Lung (tissue), 12 donors: Measurements from ENCODE around the gene ZNF136. TPM values are rescaled to one million over a fixed set of nuclear protein-coding genes. Genes with fewer than 3 reads are reported as not detected.

ENCODE experiments used
- ATAC-seq: fragments of 200-7000 bp; cut with Tn5 transposase; one replicate; pipeline ENCODE4 v1.9.1; 2020; ENCODE audit warnings: moderate number of reproducible peaks; ENCODE audit not compliant: insufficient read depth, low FRiP score
- DNase-seq, 3 donors: peaks; one replicate each; pipeline ENCODE4 v3.0.0-alpha.2; 2013 to 2017
- H3K27ac ChIP-seq, 2 donors: one replicate each; pipeline ENCODE4 v1.5.1; 2013; ENCODE audit warnings: mild to moderate bottlenecking in 2 of 2, moderate library complexity in 2 of 2, control low read depth in 1 of 2, inconsistent platforms in 1 of 2, low read depth in 1 of 2, low read length in 1 of 2
- H3K27me3 ChIP-seq, 3 donors: one replicate each; pipeline ENCODE4 v1.5.1; 2013; ENCODE audit warnings: low read length in 2 of 3; ENCODE audit not compliant: control insufficient read depth in 3 of 3, insufficient read depth in 3 of 3
- H3K36me3 ChIP-seq, 4 donors: one replicate each; pipeline ENCODE4 v1.5.1; 2013; ENCODE audit warnings: low read length in 4 of 4, mild to moderate bottlenecking in 1 of 4, moderate library complexity in 1 of 4; ENCODE audit not compliant: control insufficient read depth in 4 of 4, insufficient read depth in 4 of 4
- H3K4me1 ChIP-seq, 5 donors: one replicate each; pipeline ENCODE4 v1.5.1; 2013; ENCODE audit warnings: low read length in 5 of 5, mild to moderate bottlenecking in 2 of 5, moderate library complexity in 1 of 5; ENCODE audit not compliant: control insufficient read depth in 5 of 5, insufficient read depth in 5 of 5
- H3K4me3 ChIP-seq: one replicate; pipeline ENCODE4 v1.5.1; 2013; ENCODE audit warnings: mild to moderate bottlenecking, control low read depth, moderate library complexity
- H3K9ac ChIP-seq, 2 donors: one replicate each; pipeline ENCODE4 v1.5.1; 2013; ENCODE audit warnings: low read length in 2 of 2, control low read depth in 1 of 2; ENCODE audit not compliant: insufficient read depth in 1 of 2
- H3K9me3 ChIP-seq, 4 donors: one replicate each; pipeline ENCODE4 v1.5.1; 2013; ENCODE audit warnings: low read length in 3 of 4, mild to moderate bottlenecking in 1 of 4, moderate library complexity in 1 of 4; ENCODE audit not compliant: control insufficient read depth in 4 of 4, insufficient read depth in 3 of 4
- CTCF ChIP-seq: IDR thresholded peaks from 2 replicates; pipeline ENCODE4 v1.5.1; 2012; ENCODE audit warnings: mild to moderate bottlenecking; ENCODE audit errors: control extremely low read depth, extremely low read depth
- WGBS, 2 donors: extraction: QIAGEN DNeasy Blood & Tissue Kit; methylation state at CpG; one replicate each; pipeline ENCODE4 v1.1.7; 2013; 5-methylcytosine and 5-hydroxymethylcytosine counted together
- polyA plus RNA-seq, 2 donors: library from polyadenylated mRNA; stranded (reverse); fragments of 200-250 nt; gene quantifications; one replicate each; pipeline ENCODE4 v1.2.1, GENCODE V29; 2013
- total RNA-seq, 2 donors: library from RNA; depleted of rRNA in 1 of 2; stranded (reverse); fragments of >200 nt in 1 of 2; gene quantifications; one replicate each; pipeline ENCODE4 v1.2.1, GENCODE V29; 2014 to 2021
- donor health status: control.
- donor health status: control.
- donor health status: Bipolar disorder and iron deficiency.
- donor health status: healthy.
- donor health status: DM: yes; HTN: yes; CAD: no.

Gene ZNF136
- total and polyA plus RNA-seq, 4 donors, result 4.1 to 24.3 (median 5.9) TPM

GRCh38 chr19:12222980-12223630 is 60.2 kb downstream of the ZNF136 start:
- Histone ChIP-seq H3K36me3 (peaks cover 0 to 10% (median 3%) of the 10 kb centered on the region in 4 donors), H3K9me3 (peaks cover 0 to 21% (median 5%) of the 10 kb centered on the region in 4 donors), H3K27ac (no peak overlapping the region), H3K4me3 (no peak overlapping the region), H3K4me1 (no peaks in the 10 kb centered on the region), H3K27me3 (no peaks in the 10 kb centered on the region), H3K9ac (no peak overlapping the region)
- no peak for DNase-seq
- no peak for ATAC-seq
- TF ChIP-seq CTCF, result no peak
- WGBS, 2 donors, result 84 to 88% methylated on average over 1 of the region's 1 CpG

- TF ChIP-seq CTCF, result no peak
- no peak for DNase-seq
- peaks cover 0 to 12% (median 4%) of the 10 kb centered on the region in 4 donors for H3K9me3 ChIP-seq
- WGBS, 2 donors, result 94 to 96% methylated on average over 6 of the region's 6 CpGs
- no peaks in the 10 kb centered on the region for H3K4me1 ChIP-seq
- ATAC-seq, result no peak
- peaks cover 0 to 11% (median 3%) of the 10 kb centered on the region in 4 donors for H3K36me3 ChIP-seq
- no peaks in the 10 kb centered on the region for H3K27me3 ChIP-seq
- no peak overlapping the region for H3K4me3 ChIP-seq
- no peak overlapping the region for H3K9ac ChIP-seq
- no peak overlapping the region for H3K27ac ChIP-seq
These were observed 61.8 kb downstream of the ZNF136 start for GRCh38 chr19:12224676-12225075.

GRCh38 chr19:12229990-12230389 is 67.1 kb downstream of the ZNF136 start:
- Histone ChIP-seq H3K9ac (no peak overlapping the region), H3K9me3 (peaks cover 0 to 10% (median 3%) of the 10 kb centered on the region in 4 donors), H3K27ac (no peak overlapping the region), H3K36me3 (peaks cover 3 to 12% (median 9%) of the 10 kb centered on the region in 4 donors), H3K27me3 (no peaks in the 10 kb centered on the region), H3K4me1 (peaks cover 0 to 8% (median 0%) of the 10 kb centered on the region in 5 donors), H3K4me3 (no peak overlapping the region)
- DNase-seq, result no peak
- no peak for TF ChIP-seq CTCF
- WGBS, 2 donors, result 93 to 95% methylated on average over 3 of the region's 3 CpGs
- ATAC-seq, result no peak
